Pulmonary artery endothelial cell (primary cell): ENCODE data around the gene TRIM50. TPM values are rescaled to one million over a fixed set of nuclear protein-coding genes. Genes with fewer than 3 reads are reported as not detected.

Experiments
- total RNA-seq: library from RNA; depleted of rRNA; stranded (reverse); fragments of >200 nt; gene quantifications from 2 replicates; pipeline ENCODE4 v1.2.3, GENCODE V29; 2014

Gene TRIM50
- total RNA-seq, 1 donor from 2014 or later = not detected

Other genes with a start within 250 kb of the TRIM50 start
- not detected in 2 replicates for gene SPDYE9, start 242.0 kb downstream of the TRIM50 start, total RNA-seq
- gene NSUN5, start 19.3 kb downstream of the TRIM50 start, total RNA-seq = 5.0 and 7.8 TPM in 2 replicates
- gene FKBP6, start 79 bp upstream of the TRIM50 start, total RNA-seq = not detected in 2 replicates
- gene FZD9, start 105.7 kb upstream of the TRIM50 start, total RNA-seq = 0.66 and 0.74 TPM in 2 replicates
- 53.7 and 78.1 TPM in 2 replicates for gene BAZ1B, start 194.2 kb upstream of the TRIM50 start, total RNA-seq
- gene BCL7B, start 229.6 kb upstream of the TRIM50 start, total RNA-seq = 22.9 and 23.9 TPM in 2 replicates